LNCAP (cell line): Measurements from ENCODE around the gene HAP1.

Experiments used
- TF ChIP-seq, protein P1 (sequence below): fragments of 450-650 bp; IDR thresholded peaks from 2 replicates; pipeline ENCODE4 v1.5.1; 2017; ENCODE audit warnings: mild to moderate bottlenecking

The HAP1 gene

GRCh38 chr17:41773731-41774193 lies 39.3 kb upstream of the HAP1 start:
- TF ChIP-seq, protein P1, sequence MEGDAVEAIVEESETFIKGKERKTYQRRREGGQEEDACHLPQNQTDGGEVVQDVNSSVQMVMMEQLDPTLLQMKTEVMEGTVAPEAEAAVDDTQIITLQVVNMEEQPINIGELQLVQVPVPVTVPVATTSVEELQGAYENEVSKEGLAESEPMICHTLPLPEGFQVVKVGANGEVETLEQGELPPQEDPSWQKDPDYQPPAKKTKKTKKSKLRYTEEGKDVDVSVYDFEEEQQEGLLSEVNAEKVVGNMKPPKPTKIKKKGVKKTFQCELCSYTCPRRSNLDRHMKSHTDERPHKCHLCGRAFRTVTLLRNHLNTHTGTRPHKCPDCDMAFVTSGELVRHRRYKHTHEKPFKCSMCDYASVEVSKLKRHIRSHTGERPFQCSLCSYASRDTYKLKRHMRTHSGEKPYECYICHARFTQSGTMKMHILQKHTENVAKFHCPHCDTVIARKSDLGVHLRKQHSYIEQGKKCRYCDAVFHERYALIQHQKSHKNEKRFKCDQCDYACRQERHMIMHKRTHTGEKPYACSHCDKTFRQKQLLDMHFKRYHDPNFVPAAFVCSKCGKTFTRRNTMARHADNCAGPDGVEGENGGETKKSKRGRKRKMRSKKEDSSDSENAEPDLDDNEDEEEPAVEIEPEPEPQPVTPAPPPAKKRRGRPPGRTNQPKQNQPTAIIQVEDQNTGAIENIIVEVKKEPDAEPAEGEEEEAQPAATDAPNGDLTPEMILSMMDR = no peak

- TF ChIP-seq, protein P1 = no peak
These were observed 38.7 kb upstream of the HAP1 start for GRCh38 chr17:41773190-41773588.

GRCh38 chr17:41772586-41773189 lies 38.2 kb upstream of the HAP1 start:
- TF ChIP-seq, protein P1 = no peak

- TF ChIP-seq, protein P1 = no peak
These were observed 37.8 kb upstream of the HAP1 start for GRCh38 chr17:41772218-41772585.

GRCh38 chr17:41771389-41772206 lies 37.2 kb upstream of the HAP1 start:
- TF ChIP-seq, protein P1 = no peak

GRCh38 chr17:41769985-41770384 lies 35.5 kb upstream of the HAP1 start:
- TF ChIP-seq, protein P1 = no peak

DNA sequence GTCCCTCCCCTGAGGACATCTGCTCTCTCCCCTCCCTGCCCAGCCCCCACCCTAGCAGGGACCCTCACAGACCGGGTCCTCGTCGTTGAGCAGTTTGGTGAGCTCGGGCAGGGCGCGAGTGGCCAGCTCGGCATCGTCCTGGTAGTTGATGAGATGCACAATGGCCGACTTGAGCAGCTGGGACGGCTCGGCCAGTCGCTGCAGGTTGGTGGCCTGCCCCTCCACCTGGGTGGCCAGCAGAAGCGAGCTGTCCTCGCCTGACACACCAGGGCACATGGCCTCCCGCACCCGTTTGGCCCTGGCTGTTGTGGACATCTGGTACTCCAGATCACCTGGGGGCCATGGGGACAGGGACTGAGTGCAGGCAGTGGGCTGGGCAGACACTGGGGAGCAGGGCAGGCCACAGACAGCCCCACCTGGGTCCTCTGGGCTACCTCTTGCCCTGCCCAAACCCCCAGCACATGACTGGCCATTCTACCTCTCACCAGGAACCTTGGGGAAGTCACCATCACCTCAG lies 35.0 kb upstream of the HAP1 start:
- TF ChIP-seq, protein P1 = no peak
